K562 (cell line): ENCODE measurements around the gene CLCNKA. TPM values are rescaled to one million over a fixed set of nuclear protein-coding genes. Genes with fewer than 3 reads are reported as not detected.

Experiments used
- AFF4 ChIP-seq: sonication (generic); formaldehyde crosslinking; IDR thresholded peaks from 2 replicates; pipeline ENCODE4 v1.8.0; 2023; ENCODE audit warnings: mild to moderate bottlenecking, missing genetic modification reagents
- EHMT2 ChIP-seq: fragments of 450-650 bp; IDR thresholded peaks from 2 replicates; pipeline ENCODE4 v1.6.1; 2018; ENCODE audit warnings: antibody characterized with exemption
- MAFG ChIP-seq: fragments of 450-650 bp; conservative IDR thresholded peaks from 2 replicates; pipeline ENCODE4 v1.6.1; 2016; ENCODE audit warnings: missing genetic modification characterization, missing compliant biosample characterization
- SAP30 ChIP-seq: fragments of 200-600 bp; sonication (generic); IDR thresholded peaks from 2 replicates; pipeline ENCODE4 v1.6.1; 2012; ENCODE audit warnings: borderline replicate concordance, low read depth, mild to moderate bottlenecking, moderate library complexity, low read length, control low read depth, inconsistent platforms; ENCODE audit not compliant: insufficient read depth, poor library complexity, severe bottlenecking
- TRIM28 ChIP-seq: fragments of 450-650 bp; IDR thresholded peaks from 2 replicates; pipeline ENCODE4 v1.6.1; 2017
- ZBTB9 ChIP-seq: fragments of 450-650 bp; formaldehyde crosslinking; IDR thresholded peaks from 2 replicates; pipeline ENCODE4 v1.4.0; 2020; ENCODE audit warnings: mild to moderate bottlenecking, moderate library complexity
- ZNF140 ChIP-seq: fragments of 250-450 bp; sonication (Bioruptor Pico); IDR thresholded peaks from 2 replicates; pipeline ENCODE4 v1.8.0; 2021; ENCODE audit warnings: moderate library complexity, mild to moderate bottlenecking, inconsistent platforms
- ZNF146 ChIP-seq: IDR thresholded peaks from one replicate; pipeline ENCODE4 v1.6.1; 2018; ENCODE audit warnings: missing compliant biosample characterization; ENCODE audit not compliant: unreplicated experiment
- ZNF449 ChIP-seq: fragments of 250-450 bp; sonication (Bioruptor Pico); IDR thresholded peaks from 2 replicates; pipeline ENCODE4 v1.8.0; 2022; ENCODE audit warnings: moderate library complexity, mild to moderate bottlenecking, inconsistent platforms
- ZNF609 ChIP-seq: sonication (generic); formaldehyde crosslinking; IDR thresholded peaks from 2 replicates; pipeline ENCODE4 v1.8.1; 2023; ENCODE audit warnings: missing genetic modification reagents, mild to moderate bottlenecking, borderline replicate concordance
- ZNF778 ChIP-seq: fragments of 450-650 bp; formaldehyde crosslinking; IDR thresholded peaks from 2 replicates; pipeline ENCODE4 v1.4.0; 2020; ENCODE audit warnings: mild to moderate bottlenecking, moderate library complexity
- ZNF79 ChIP-seq: fragments of 250-450 bp; sonication (Bioruptor Pico); IDR thresholded peaks from 2 replicates; pipeline ENCODE4 v1.4.0; 2020; ENCODE audit warnings: low read depth, mild to moderate bottlenecking, moderate library complexity
- polyA plus RNA-seq, 8 experiments: library from polyadenylated mRNA; depleted of rRNA in 4 of 8; stranded (reverse) in 5 of 8; unstranded in 3 of 8; fragments of >200 nt; fragmentation: Nextera tagmentation in 2 of 8; fragmentation: Illumina TruSeq in 1 of 8; extraction: Ambion mirVana in 2 of 8; extraction: Trizol in 1 of 8; gene quantifications; 2 replicates each; pipeline versions ENCODE4 v1.2.1 to v1.2.3, GENCODE V29; 2011 to 2014; ENCODE audit warnings: inconsistent platforms in 1 of 8, missing spikeins in 1 of 8
- total RNA-seq, 7 experiments: library from RNA; depleted of rRNA in 6 of 7; stranded (reverse); fragments of >200 nt in 6 of 7; fragmentation: Illumina TruSeq in 2 of 7; extraction: Trizol in 2 of 7; gene quantifications; 2 replicates each; pipeline versions ENCODE4 v1.2.1 to v1.2.3, GENCODE V29; 2011 to 2021; ENCODE audit warnings: low replicate concordance in 1 of 7
- TF ChIP-seq, protein P1 (sequence below): IDR thresholded peaks from 2 replicates; pipeline ENCODE4 v1.6.1; 2014; ENCODE audit warnings: antibody characterized with exemption

The CLCNKA gene
- total and polyA plus RNA-seq, 9 of the 15 experiments (the other 6 are each of a cell fraction or from before 2014, with no cell fraction given): 0.03 to 0.37 (median 0.10) TPM; not detected in 3

DNA sequence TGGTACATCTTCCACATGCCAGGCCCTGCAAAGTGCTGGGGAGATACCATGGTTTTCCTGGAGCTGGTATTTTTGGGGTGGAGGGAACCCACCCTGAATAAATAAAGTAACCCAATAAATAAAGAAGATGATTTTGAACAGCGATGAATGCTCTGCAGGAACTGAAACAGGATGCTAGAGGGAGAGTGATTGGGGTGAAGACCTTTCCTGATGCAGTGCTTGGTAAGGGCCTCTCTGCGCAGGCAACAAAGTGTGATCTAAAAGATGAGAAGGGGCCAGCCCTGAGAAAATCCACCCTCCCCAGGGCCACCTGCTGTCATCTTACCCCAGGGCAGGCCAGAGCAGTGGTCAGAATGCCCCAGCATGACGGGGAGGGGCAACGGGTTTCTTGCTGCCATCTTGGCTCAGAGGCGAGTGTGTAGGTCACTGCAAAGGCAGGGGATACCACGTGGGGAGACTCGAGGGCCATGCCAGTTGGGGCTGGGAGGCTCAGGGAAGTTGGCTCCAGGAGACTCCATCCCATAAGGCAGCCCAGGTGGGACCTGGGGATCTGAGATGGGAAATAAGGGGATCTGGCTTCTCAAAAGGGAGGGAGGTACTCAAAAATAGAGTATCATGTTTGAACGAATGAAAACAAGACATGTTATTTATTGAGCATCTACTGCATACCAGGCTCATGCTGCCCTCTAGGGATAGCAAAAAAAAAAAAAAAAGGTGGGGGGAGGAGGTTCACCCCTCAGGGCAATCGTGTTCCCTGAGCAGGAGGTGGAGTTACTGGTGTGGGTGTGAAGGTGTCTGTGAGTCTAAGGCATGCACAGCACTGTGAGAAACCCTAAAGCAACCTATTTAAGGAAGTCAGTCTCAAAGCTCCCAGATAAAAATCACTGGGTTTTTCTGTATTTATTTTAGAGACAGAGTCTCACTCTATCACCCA is 15.0 kb upstream of the CLCNKA start (continued):
- TF ChIP-seq AFF4: no peak
- TF ChIP-seq ZNF449 (CRISPR knock-in tag): no peak
- TF ChIP-seq ZBTB9: no peak
- no peak for TF ChIP-seq ZNF609 (CRISPR knock-in tag)
- TF ChIP-seq MAFG (tag): no peak
- no peak for TF ChIP-seq ZNF146
- TF ChIP-seq, protein P1, sequence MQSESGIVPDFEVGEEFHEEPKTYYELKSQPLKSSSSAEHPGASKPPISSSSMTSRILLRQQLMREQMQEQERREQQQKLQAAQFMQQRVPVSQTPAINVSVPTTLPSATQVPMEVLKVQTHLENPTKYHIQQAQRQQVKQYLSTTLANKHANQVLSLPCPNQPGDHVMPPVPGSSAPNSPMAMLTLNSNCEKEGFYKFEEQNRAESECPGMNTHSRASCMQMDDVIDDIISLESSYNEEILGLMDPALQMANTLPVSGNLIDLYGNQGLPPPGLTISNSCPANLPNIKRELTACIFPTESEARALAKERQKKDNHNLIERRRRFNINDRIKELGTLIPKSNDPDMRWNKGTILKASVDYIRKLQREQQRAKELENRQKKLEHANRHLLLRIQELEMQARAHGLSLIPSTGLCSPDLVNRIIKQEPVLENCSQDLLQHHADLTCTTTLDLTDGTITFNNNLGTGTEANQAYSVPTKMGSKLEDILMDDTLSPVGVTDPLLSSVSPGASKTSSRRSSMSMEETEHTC: no peak
- no peak for TF ChIP-seq TRIM28
- TF ChIP-seq EHMT2: no peak
- no peak for TF ChIP-seq ZNF778 (CRISPR knock-in tag)
- TF ChIP-seq ZNF140 (CRISPR knock-in tag): no peak
- no peak for TF ChIP-seq SAP30
- no peak for TF ChIP-seq ZNF79 (CRISPR knock-in tag)
